Suppressor macrophage (primary cell): Measurements from ENCODE around the gene PMPCB.

ENCODE experiments used
- DNase-seq, 4 experiments: peaks; one replicate each; pipeline ENCODE4 v3.0.0-alpha.2; 2020 to 2022

PMPCB gene

DNA sequence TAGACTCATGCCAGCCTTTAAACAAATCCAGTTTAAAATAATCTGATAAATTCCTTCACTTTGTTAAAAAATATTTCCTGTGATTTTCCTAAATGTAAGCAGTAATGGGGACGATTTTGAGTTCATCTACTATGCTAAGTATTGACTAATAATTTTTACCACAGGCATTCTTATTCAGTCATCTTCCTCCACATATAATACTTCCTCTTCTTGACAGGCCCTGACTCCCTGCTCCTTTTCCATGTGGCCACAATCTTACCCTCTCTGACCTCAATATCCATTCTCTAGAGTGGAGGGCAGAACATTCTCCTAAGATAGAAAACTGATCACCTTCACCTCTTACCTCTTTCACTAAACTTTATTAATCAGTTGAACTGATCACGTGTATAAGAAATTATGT lies 39.5 kb downstream of the PMPCB start:
- peak; percentile 42 to 67 (median 55) for DNase-seq

DNA sequence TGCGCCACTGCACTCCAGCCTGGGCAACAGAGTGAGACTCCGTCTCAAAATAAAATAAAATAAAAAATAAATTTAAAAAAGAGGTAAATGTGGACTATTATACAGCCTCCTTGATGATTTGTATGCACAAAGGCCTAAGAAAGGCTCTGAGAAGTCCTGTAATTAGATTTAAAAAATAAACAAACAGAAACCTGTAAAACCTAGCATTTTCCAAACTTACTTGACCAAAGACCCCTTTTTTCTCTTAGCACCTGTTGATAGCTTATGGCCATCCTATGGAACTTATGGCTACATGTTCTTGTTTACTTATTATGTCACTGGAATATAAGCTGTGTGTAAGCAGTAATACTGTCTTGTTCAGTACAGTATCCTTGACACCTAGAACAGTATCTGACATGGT lies 41.6 kb downstream of the PMPCB start:
- no peak for DNase-seq

GRCh38 chr7:103341466-103341865 lies 44.2 kb downstream of the PMPCB start:
- no peak for DNase-seq

GRCh38 chr7:103343332-103343731 lies 46.1 kb downstream of the PMPCB start:
- DNase-seq = no peak

- peak; percentile 40 to 63 (median 54) for DNase-seq
These were observed 46.7 kb downstream of the PMPCB start for GRCh38 chr7:103343758-103344452.

DNA sequence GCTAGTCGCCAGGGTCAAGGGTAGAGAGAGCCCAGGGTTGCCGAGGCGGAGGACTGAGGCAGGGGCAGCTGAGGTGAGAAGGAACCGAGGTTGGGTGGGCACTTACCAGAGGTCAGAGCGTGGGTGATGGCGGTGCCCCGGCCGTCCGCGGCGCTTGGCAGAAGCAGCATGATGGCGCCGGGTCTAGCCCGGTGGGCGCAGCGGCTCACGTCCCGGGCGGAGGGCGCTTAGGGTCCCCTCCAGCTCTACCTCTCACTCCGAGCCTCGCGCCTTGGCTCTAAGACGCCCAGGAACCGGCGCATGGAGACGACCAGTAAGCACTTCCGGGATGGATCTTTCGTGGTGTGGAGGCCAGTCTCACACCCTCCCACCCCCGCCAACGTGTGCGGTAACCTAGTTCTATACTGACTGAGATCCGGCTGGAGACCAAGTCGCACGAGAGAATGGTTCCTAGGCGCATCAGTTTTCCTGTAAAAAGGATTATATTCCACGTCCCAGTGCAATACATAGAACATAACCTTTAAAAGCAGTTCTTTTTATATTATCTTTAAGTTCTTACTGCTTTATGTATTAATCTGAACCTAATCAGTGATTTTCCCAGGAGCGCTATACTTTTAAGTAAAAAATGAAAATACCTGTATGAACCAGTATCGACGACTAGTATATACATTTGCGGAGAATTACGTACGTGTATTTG lies 47.4 kb downstream of the PMPCB start, which contains the start of gene DNAJC2:
TSS of gene DNAJC2 (minus strand) at position 315 of the 697 bp plus-strand sequence. CDS start at position 170, 145 bp downstream.
- DNase-seq = peak; percentile 91 to 95 (median 93)

GRCh38 chr7:103346396-103346795 lies 49.2 kb downstream of the PMPCB start:
- no peak for DNase-seq

DNA sequence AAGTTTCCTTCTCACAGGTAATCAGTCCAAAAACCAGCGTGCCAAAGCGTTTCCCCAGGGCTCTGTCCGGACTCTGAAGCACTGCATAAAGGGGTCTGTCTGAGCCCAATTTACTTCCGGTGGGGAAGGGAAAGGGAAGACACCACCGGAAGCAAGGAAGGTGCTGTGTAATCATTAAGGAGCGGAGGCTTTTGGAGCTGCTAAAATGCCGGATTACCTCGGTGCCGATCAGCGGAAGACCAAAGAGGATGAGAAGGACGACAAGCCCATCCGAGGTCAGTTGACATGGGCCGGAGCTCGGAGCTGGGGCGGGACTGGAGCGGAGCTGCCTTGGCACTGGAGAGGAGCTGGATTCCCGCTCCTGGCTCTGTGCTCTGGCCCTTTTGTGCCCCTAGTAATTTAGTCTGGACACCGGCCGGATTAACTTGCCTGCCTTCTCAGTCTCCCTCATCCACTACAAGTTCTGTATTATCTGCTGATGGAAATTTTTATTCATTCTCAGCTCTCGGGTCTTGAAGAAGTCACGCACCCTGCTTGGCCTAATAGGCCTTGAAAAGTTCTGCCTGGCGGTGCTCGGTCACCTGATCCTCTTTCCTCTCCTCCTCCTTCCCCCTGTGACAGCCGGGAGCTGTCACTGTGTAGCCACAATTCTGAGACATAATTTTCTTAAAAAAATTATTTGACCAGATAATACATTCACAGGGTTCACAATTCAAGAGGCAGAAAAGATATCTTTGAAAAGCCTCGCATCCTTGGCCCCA lies 50.5 kb downstream of the PMPCB start, which contains the start of gene PSMC2:
TSS of gene PSMC2 (plus strand) at position 137 of the 761 bp plus-strand sequence. CDS start at position 206, 69 bp downstream.
- peak; percentile 89 to 93 (median 91) for DNase-seq

DNA sequence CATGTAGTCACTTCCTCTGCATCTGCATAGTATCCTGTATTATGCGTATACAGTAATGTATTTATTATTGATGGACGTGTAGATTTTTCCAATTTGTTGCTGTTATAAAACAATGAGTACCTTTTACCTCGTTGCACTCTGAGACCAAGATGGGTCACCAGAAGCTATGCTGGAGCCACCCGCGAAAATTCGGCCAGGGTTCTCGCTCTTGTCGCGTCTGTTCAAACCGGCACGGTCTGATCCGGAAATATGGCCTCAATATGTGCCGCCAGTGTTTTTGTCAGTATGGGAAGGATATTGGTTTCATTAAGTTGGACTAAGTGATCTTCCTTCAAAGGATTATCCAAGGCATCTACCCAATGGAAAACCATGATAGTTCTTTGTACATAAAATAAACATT lies 51.2 kb downstream of the PMPCB start:
- peak in 2 of 4 experiments; percentile 4 to 13 for DNase-seq

DNA sequence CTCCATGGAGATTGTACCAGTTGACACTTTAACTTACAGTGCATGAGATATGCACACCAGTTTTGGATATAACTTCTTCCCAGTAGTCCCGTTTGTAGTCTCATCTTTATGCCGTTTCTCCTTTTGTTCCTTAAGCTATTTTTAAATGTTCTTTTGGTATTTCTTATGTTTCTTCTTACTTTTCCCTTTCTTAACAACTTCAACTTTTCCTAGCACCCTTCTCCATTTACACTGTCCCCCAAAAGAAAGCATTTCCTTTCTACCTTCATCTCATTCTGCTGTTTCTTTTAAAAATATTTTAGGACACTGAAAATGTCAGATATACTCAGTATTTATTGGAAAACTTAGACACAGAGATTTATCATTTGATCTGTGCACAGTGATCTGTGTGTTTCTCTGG lies 51.7 kb downstream of the PMPCB start:
- no peak for DNase-seq

DNA sequence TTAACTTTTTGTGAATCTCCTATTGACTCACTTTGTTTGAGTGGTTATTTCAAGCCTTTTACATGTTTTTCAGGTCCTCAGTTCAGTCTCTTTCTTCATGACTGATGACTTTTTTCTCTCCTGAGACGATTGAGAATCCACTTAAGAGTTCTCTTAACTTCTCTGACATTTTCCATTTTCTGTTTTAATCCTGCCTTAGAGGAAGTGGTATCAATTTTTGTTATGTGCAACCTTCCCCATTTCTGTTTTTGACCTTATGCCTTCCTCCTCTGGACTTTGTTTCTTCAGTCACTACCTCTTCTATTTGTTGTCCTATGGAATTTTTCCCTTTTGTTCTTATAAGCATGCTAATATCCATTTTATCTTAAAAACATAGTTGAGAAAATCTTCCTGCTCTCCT lies 52.6 kb downstream of the PMPCB start:
- peak in 2 of 4 experiments; percentile 39 to 42 for DNase-seq
